Stimulated activated CD8-positive, alpha-beta memory T cell treated with anti-CD3 and anti-CD28 coated beads, Interleukin-4, amount 100 ng/mL, for 4 hours (primary cell): ENCODE results near the gene GBA2.

Experiments
- DNase-seq, 2 donors: peaks; one replicate each; pipeline ENCODE4 v3.0.0-alpha.2; 2020; ENCODE audit warnings: low read depth in 2 of 2, low spot score in 1 of 2

GBA2 gene

GRCh38 chr9:35695943-35696401 is 53.1 kb downstream of the GBA2 start:
- DNase-seq: no peak

- DNase-seq: no peak
Observed at GRCh38 chr9:35691757-35692301, 57.2 kb downstream of the GBA2 start.

GRCh38 chr9:35691334-35691650 is 57.7 kb downstream of the GBA2 start:
- no peak for DNase-seq

GRCh38 chr9:35690614-35691333 is 58.3 kb downstream of the GBA2 start:
- DNase-seq: no peak

- no peak for DNase-seq
Observed at GRCh38 chr9:35690294-35690613, 58.8 kb downstream of the GBA2 start.

- no peak for DNase-seq
Observed at GRCh38 chr9:35689542-35690293, 59.3 kb downstream of the GBA2 start, which contains the start of gene TPM2. TSS of gene TPM2 (minus strand) at chr9:35689925. CDS start at chr9:35689817, 108 bp downstream.

GRCh38 chr9:35688558-35689541 is 60.2 kb downstream of the GBA2 start:
- DNase-seq: no peak

GRCh38 chr9:35687972-35688557 is 61.0 kb downstream of the GBA2 start:
- DNase-seq: no peak

GRCh38 chr9:35687306-35687705 is 61.7 kb downstream of the GBA2 start:
- DNase-seq: no peak
